ENCODE measurements around the gene SNX32.

The SNX32 gene

GRCh38 chr11:65790902-65791650, 42.7 kb upstream of the SNX32 start:
- Histone ChIP-seq H3K4me3 (ENCODE audit: low read depth, low read length) (no peak overlapping the region), H3K36me3 (ENCODE audit: insufficient read depth, low read length) (no peaks in the 10 kb centered on the region), H3K27me3 (ENCODE audit: insufficient read depth, low read length) (peaks cover 33% of the 10 kb centered on the region), H3K4me1 (ENCODE audit: control insufficient read depth, insufficient read depth, low read length, unreplicated experiment) (peaks cover 4% of the 10 kb centered on the region), H3K79me2 (ENCODE audit: control insufficient read depth, insufficient read depth, low read length, unreplicated experiment) (no peaks in the 10 kb centered on the region), H3K27ac (ENCODE audit: low read depth, low read length) (no peak overlapping the region), H2AFZ (ENCODE audit: low read length, unreplicated experiment) (no peak overlapping the region)

GRCh38 chr11:65791719-65792213, 42.0 kb upstream of the SNX32 start:
- no peak overlapping the region for H2AFZ ChIP-seq (ENCODE audit: low read length, unreplicated experiment)

GRCh38 chr11:65792456-65792855, 41.3 kb upstream of the SNX32 start:
- H2AFZ ChIP-seq (ENCODE audit: low read length, unreplicated experiment): no peak overlapping the region
- peaks cover 4% of the 10 kb centered on the region for H3K4me1 ChIP-seq (ENCODE audit: control insufficient read depth, insufficient read depth, low read length, unreplicated experiment)
- no peak overlapping the region for H3K4me3 ChIP-seq (ENCODE audit: low read depth, low read length)
- peaks cover 22% of the 10 kb centered on the region for H3K27me3 ChIP-seq (ENCODE audit: insufficient read depth, low read length)
- H3K79me2 ChIP-seq (ENCODE audit: control insufficient read depth, insufficient read depth, low read length, unreplicated experiment): no peaks in the 10 kb centered on the region
- H3K27ac ChIP-seq (ENCODE audit: low read depth, low read length): no peak overlapping the region
- no peaks in the 10 kb centered on the region for H3K36me3 ChIP-seq (ENCODE audit: insufficient read depth, low read length)

More at GRCh38 chr11:65791719-65792213, 42.0 kb upstream of the SNX32 start:
- H3K36me3 ChIP-seq (ENCODE audit: insufficient read depth, low read length): no peaks in the 10 kb centered on the region
- no peaks in the 10 kb centered on the region for H3K79me2 ChIP-seq (ENCODE audit: control insufficient read depth, insufficient read depth, low read length, unreplicated experiment)
- no peak overlapping the region for H3K27ac ChIP-seq (ENCODE audit: low read depth, low read length)
- no peak overlapping the region for H3K4me3 ChIP-seq (ENCODE audit: low read depth, low read length)
- H3K27me3 ChIP-seq (ENCODE audit: insufficient read depth, low read length): peaks cover 27% of the 10 kb centered on the region
- H3K4me1 ChIP-seq (ENCODE audit: control insufficient read depth, insufficient read depth, low read length, unreplicated experiment): peaks cover 4% of the 10 kb centered on the region

GRCh38 chr11:65793144-65793581, 40.6 kb upstream of the SNX32 start:
- Histone ChIP-seq H3K27ac (ENCODE audit: low read depth, low read length) (no peak overlapping the region), H2AFZ (ENCODE audit: low read length, unreplicated experiment) (no peak overlapping the region), H3K4me3 (ENCODE audit: low read depth, low read length) (no peak overlapping the region), H3K27me3 (ENCODE audit: insufficient read depth, low read length) (peaks cover 18% of the 10 kb centered on the region), H3K79me2 (ENCODE audit: control insufficient read depth, insufficient read depth, low read length, unreplicated experiment) (no peaks in the 10 kb centered on the region), H3K4me1 (ENCODE audit: control insufficient read depth, insufficient read depth, low read length, unreplicated experiment) (no peaks in the 10 kb centered on the region), H3K36me3 (ENCODE audit: insufficient read depth, low read length) (no peaks in the 10 kb centered on the region)

GRCh38 chr11:65793625-65794400, 40.0 kb upstream of the SNX32 start:
- Histone ChIP-seq H3K4me1 (ENCODE audit: control insufficient read depth, insufficient read depth, low read length, unreplicated experiment) (no peaks in the 10 kb centered on the region), H3K4me3 (ENCODE audit: low read depth, low read length) (no peak overlapping the region), H3K27me3 (ENCODE audit: insufficient read depth, low read length) (peaks cover 14% of the 10 kb centered on the region), H3K79me2 (ENCODE audit: control insufficient read depth, insufficient read depth, low read length, unreplicated experiment) (no peaks in the 10 kb centered on the region), H2AFZ (ENCODE audit: low read length, unreplicated experiment) (no peak overlapping the region), H3K36me3 (ENCODE audit: insufficient read depth, low read length) (no peaks in the 10 kb centered on the region), H3K27ac (ENCODE audit: low read depth, low read length) (no peak overlapping the region)

DNA sequence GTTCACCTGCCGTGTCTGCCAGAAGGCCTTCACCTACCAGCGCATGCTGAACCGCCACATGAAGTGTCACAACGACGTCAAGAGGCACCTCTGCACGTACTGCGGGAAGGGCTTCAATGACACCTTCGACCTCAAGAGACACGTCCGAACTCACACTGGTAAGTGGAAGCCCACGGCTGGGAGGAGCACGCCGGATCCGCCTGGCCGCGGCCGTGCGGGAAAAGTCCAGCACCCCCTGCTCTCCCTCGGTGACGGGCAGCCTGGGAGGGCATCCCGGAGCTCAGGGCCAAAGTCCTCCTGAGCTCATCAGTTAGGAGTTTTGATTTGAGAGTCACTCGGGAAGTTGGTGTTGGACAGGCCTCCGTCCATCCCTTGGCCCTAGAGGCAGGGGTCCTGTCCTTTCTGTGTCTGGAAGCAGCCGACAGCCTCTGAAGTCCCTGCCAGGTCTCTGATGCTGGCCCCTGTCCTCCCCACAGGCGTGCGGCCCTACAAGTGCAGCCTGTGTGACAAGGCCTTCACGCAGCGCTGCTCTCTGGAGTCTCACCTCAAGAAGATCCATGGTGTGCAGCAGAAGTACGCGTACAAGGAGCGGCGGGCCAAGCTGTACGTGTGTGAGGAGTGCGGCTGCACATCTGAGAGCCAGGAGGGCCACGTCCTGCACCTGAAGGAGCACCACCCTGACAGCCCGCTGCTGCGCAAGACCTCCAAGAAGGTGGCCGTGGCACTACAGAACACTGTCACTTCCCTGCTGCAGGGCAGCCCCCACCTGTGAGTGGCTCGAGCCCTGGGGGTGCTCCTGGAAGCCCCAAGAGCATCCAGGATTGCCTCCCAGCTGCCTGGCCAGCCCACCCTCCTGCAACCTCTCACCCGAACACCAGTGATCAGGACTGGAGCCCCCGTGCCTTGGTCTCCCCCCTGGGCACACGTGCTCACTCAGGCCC, 38.9 kb upstream of the SNX32 start:
- no peaks in the 10 kb centered on the region for H3K36me3 ChIP-seq (ENCODE audit: insufficient read depth, low read length)
- H3K4me3 ChIP-seq (ENCODE audit: low read depth, low read length): no peak overlapping the region
- 0 out of 2 replicates have a peak, but pooled peaks cover 5% of the 10 kb centered on the region for H3K27me3 ChIP-seq (ENCODE audit: insufficient read depth, low read length)
- no peak overlapping the region for H3K27ac ChIP-seq (ENCODE audit: low read depth, low read length)
- no peak overlapping the region for H2AFZ ChIP-seq (ENCODE audit: low read length, unreplicated experiment)
- no peaks in the 10 kb centered on the region for H3K79me2 ChIP-seq (ENCODE audit: control insufficient read depth, insufficient read depth, low read length, unreplicated experiment)
- H3K4me1 ChIP-seq (ENCODE audit: control insufficient read depth, insufficient read depth, low read length, unreplicated experiment): no peaks in the 10 kb centered on the region

GRCh38 chr11:65796726-65797601, 36.8 kb upstream of the SNX32 start:
- no peaks in the 10 kb centered on the region for H3K4me1 ChIP-seq (ENCODE audit: control insufficient read depth, insufficient read depth, low read length, unreplicated experiment)
- H3K27me3 ChIP-seq (ENCODE audit: insufficient read depth, low read length): peaks cover 9% of the 10 kb centered on the region; the same call in 1 of the 2 replicates
- H3K4me3 ChIP-seq (ENCODE audit: low read depth, low read length): no peak overlapping the region
- H3K27ac ChIP-seq (ENCODE audit: low read depth, low read length): no peak overlapping the region
- H3K79me2 ChIP-seq (ENCODE audit: control insufficient read depth, insufficient read depth, low read length, unreplicated experiment): no peaks in the 10 kb centered on the region
- no peaks in the 10 kb centered on the region for H3K36me3 ChIP-seq (ENCODE audit: insufficient read depth, low read length)
- no peak overlapping the region for H2AFZ ChIP-seq (ENCODE audit: low read length, unreplicated experiment)

GRCh38 chr11:65797711-65798110, 36.1 kb upstream of the SNX32 start:
- H3K36me3 ChIP-seq (ENCODE audit: insufficient read depth, low read length): no peaks in the 10 kb centered on the region
- H3K27ac ChIP-seq (ENCODE audit: low read depth, low read length): no peak overlapping the region
- no peak overlapping the region for H2AFZ ChIP-seq (ENCODE audit: low read length, unreplicated experiment)
- no peak overlapping the region for H3K4me3 ChIP-seq (ENCODE audit: low read depth, low read length)
- H3K4me1 ChIP-seq (ENCODE audit: control insufficient read depth, insufficient read depth, low read length, unreplicated experiment): no peaks in the 10 kb centered on the region
- no peaks in the 10 kb centered on the region for H3K79me2 ChIP-seq (ENCODE audit: control insufficient read depth, insufficient read depth, low read length, unreplicated experiment)
- peaks cover 11% of the 10 kb centered on the region for H3K27me3 ChIP-seq (ENCODE audit: insufficient read depth, low read length)

GRCh38 chr11:65798882-65799281, 34.9 kb upstream of the SNX32 start:
- Histone ChIP-seq H2AFZ (ENCODE audit: low read length, unreplicated experiment) (no peak overlapping the region), H3K4me1 (ENCODE audit: control insufficient read depth, insufficient read depth, low read length, unreplicated experiment) (no peaks in the 10 kb centered on the region), H3K36me3 (ENCODE audit: insufficient read depth, low read length) (no peaks in the 10 kb centered on the region), H3K27me3 (ENCODE audit: insufficient read depth, low read length) (peaks cover 23% of the 10 kb centered on the region), H3K27ac (ENCODE audit: low read depth, low read length) (no peak overlapping the region), H3K4me3 (ENCODE audit: low read depth, low read length) (no peak overlapping the region), H3K79me2 (ENCODE audit: control insufficient read depth, insufficient read depth, low read length, unreplicated experiment) (no peaks in the 10 kb centered on the region)

Data from ACC112 (cell line).